GM15510 (cell line): ENCODE results near the gene OR9A2.

ENCODE experiments used
- POLR2A ChIP-seq: IDR thresholded peaks from 3 replicates; pipeline ENCODE4 v1.6.1; 2011; ENCODE audit warnings: borderline replicate concordance; ENCODE audit not compliant: insufficient read length; ENCODE audit errors: extremely low read depth

The OR9A2 gene

DNA sequence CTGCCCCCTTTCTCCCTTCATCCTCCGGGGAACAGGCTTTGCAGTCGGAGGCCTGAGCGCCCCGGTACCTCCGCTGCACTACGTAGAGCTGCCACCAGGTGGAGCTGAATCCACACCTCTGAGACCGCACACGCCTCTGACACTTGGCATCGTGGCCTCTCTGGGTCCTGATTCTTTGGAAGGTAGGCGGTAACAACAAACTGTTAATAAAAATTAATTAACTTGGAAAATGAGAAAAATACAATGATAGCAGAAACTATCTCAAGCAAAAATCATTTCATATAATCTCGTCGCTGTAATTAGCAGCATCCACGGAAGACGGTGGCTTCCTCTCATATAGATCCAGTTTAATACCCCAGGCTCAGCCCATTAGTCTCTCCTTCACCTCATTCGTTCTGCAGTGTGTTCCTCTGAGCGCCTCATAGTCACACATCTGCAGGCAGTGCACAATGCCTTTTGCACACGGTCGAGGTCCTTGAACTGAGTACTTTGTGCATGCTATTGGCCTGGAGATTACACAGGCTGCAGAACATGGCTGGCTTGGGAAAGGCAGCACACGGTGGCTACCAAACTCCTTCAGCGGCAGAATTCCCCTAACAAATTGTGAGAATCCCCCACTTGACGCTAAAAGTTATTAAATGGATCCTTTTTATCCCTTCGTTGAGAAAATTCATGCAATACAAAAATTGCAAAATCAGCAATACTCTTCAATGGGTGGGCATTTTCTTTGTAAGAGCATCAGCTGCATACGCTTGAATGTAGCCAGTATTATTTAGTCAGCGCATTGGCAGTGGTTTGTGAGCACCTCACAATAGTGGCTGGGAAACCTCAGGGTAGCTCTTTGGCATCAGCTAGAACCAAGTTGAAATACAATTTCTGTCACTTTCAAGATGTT, 18.7 kb downstream of the OR9A2 start:
- no peak for TF ChIP-seq POLR2A

DNA sequence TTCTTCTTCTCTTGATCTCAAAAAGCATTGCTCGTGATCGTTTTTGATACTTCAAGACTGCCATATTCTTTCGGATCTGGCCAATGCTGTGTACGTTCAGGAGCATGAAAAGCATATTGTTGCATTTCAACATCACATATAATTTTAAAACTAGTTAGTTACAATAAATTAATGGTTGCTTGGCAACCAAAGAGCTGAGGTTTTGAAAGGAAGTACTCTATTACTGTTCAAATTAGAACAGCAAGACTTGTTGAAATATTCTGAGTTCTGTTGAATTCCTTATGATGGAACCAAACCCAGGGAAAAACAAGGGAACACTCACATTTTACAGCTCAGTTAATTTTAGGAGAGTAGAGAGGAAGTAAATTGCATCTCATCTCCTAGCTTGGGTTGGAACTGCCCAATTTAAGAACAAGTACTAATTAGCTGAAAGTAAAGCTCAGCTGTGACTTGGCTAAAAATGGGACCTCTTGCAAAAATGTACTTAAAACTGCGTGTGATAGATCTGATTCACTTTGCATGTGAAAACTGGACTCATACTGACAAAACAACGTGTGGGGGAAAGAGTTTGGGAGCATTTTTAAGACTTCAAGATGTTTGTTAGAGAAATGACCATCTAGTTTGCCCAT, 21.2 kb downstream of the OR9A2 start:
- no peak for TF ChIP-seq POLR2A

DNA sequence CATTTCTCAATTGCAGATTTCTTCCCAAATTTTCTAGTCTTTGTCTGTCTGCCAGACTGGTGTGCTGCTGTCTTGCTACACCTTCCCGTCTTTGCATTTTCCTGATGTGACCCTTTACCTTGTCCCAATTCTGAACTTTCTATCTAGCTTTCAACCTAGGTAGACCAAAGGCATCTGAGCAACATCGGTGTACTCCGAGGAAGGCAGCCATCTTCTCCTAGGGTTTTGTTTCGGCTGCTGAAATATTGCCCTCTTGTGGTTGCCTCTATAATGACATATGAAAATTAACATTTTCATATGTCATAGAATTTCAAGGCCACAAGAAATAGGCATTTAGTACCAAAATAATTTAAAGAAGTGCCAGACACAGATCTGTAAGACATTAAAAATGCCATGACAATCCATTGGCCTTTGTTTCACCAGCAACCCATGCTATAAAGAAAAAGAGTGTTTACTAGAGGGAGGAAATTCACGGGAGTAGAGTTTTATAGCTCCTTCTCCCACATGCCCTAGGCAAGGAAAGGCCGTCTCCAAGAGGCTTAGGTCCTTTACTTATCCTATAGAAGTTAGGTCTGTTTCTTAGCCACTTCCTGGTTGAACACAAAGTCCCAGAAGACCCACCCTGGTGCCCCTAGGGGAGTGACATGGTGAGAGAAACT, 23.4 kb downstream of the OR9A2 start:
- no peak for TF ChIP-seq POLR2A

DNA sequence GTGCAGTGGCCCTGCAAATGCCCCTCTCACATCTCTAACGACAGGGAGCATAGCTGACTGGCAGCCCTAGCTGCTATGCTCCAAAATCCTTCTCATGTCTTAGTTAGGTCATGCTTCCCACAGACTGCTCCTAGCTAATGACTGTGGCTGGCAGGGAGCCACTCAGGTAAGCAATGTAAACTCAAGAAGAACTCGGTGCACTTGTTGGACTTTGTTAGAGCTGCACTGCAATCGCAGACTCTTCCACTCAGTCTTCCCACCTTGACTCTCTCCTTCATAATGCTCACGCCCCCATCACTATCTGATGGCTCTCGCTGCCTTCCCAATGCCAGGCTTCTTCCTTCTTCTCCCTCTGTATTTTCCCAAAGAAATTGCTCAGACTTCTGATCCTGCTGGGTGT, 24.0 kb downstream of the OR9A2 start:
- TF ChIP-seq POLR2A: no peak

DNA sequence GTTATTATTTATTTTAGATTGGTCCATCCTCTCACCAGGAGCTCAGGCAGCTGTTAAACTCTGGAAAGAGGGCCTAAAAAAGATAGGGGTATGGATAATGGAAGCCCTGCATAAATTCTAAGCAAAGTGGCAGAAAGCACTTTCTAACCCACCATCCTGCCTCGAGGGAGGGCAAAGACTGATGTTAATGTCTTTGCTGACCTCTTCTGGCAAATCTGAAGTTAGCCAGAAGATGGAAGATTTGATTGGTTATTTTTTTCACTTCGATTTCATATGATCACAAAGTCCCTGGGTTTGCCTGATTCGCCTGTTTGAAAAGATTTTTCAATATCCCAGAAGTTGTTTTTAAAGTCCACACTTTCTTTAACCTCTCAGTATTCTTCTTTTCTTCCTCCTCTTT, 24.8 kb downstream of the OR9A2 start:
- TF ChIP-seq POLR2A: no peak

DNA sequence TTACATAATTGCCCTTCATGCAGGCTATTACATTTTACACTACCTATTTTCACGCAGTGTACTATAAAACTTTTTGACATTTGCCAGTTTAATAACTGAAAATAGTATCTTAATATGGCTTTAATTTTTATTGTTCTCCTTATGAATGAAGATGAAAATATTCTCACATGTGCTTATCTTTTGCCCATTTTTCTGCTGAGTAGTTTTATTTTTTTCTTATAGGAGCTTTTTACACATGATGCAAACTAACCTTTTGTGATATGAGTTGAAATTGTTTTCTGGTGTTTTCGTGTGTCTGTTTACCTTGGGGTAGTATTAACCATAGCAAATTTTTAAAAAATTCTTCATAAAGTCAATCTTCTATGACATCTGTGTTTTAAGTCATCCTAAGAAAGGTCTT, 26.3 kb downstream of the OR9A2 start:
- TF ChIP-seq POLR2A: no peak

DNA sequence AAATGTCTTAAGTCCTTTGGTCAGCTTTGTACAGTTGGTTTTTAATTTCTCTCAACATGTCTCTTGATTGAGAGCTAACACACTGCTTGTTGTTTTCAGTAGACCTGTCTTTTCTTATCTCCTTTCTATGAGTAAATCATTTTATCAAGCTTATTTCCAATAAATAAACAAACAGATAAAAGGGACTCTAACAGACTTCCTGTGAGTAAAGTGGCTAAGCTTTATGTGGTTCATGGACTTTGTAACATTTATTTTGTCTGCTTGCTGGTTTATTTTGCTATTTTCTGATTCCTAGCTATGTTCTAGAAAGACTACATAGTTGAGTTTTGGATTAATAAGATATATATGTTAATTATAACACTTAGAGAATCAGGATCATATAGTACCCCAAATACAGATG, 27.1 kb downstream of the OR9A2 start:
- no peak for TF ChIP-seq POLR2A

DNA sequence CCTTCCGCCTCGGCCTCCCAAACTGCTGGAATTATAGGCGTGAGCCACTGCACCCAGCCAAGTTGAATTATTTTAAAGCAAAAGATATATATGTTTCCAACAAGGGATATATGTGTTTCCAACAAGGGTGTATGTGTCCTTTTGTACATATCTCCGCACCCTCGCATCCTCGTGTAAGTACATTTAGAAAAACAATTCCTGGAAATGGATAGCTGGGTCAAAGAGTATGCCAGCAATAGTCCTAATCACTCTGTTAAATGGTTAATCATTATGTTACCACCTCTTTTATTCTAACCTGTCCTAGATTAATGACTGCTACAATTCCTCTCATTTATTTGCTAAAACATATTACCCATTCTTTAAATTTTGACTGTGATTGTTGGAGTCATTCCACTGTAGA, 28.0 kb downstream of the OR9A2 start:
- no peak for TF ChIP-seq POLR2A

DNA sequence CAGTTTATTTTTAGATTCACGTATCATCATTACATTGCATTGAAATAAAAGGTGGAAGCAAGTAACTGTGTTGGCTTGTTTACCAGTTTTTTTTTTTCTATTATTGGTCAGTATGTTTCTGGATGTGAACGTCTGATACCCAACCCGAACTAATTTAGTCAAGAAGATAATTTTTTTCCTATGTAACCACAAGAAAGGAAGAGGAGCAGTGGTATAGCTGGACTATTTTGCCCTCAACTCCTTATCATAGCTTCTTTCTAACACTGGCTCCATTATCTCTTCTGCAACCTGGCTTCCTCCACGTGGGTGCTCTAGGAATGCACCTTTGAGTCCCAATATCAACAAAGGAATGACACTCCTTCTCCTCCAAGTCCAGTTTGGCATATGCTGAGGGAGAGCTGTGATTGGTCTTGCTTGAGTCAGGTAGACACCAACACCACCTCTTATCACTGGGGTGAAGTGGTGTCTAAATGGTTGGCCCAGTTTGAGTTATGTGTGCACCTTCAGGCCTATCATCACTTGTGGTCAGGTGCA, 29.4 kb downstream of the OR9A2 start:
- TF ChIP-seq POLR2A: no peak

DNA sequence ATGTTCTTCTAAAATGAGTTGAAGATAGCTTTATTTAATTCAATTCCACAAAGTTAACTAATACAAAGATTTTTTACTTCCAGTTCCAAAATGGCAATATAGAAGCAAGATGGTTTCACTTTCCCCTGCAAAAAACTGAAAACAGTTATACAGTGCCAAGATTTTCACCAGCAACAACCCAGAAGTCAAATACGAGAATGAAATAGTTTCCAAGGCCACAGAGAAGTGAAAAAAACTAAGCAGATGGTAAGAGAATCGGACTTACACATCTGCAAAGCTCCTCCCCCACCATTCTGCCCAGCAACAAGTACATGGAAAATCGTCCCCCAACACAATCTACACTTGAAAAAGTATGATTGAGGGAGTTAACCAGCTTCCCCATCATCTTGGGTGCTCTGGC, 34.5 kb downstream of the OR9A2 start:
- no peak for TF ChIP-seq POLR2A

DNA sequence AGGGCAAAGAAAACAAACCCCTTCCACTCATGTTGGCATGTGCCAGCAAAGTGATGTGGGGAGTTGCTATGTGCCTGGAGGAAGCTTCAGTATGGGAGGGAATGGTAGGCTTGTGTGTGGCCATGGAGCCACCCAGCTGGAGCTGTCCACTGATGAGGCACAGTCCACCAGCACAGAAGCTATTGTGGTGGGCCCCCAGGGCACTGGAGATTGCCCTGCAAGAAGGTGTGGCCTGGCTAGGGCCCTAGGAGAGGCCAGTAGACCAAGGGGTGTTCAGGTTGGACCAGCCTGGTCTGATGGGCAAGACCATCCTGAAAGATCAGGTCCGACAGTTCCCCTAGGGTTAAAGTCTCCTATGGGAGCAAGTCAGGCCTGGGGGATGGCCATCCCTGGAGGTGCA, 42.6 kb downstream of the OR9A2 start:
- no peak for TF ChIP-seq POLR2A

DNA sequence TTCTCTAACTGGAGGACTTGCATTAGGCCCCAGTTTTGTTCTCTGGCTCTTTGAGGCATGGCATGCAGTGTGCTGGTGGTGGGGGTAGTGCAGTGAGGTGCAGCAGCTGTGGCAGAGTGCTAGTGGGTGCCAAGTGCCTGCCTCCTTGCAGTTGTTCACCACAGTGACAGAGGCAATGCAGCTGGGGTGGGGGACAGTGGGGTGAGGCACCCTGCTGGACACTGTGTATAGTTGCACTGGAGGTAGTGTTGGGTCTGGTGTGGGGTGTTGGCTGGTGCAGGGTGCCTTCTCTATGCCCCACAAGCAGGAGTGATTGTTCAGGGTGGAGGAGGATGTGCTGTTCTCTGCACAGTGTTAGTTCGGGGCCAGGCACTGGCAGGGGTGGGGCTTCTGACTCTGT, 43.1 kb downstream of the OR9A2 start:
- no peak for TF ChIP-seq POLR2A
